Keratinocyte (primary cell): ENCODE measurements around the gene TXLNG. TPM values are rescaled to one million over a fixed set of nuclear protein-coding genes. Genes with fewer than 3 reads are reported as not detected.
"Not testable (repeated sequence)": the region's sequence is repeated elsewhere in the genome, so short reads cannot be mapped to it uniquely, and the experiment has no call there.

Experiments used
- DNase-seq: peaks from one replicate; pipeline ENCODE4 v3.0.0-alpha.2; 2011; ENCODE audit warnings: low read depth, missing footprints, low spot score
- FAIRE-seq: peaks from 2 replicates; lab custom pipeline; 2011; peaks lifted over from hg19 to GRCh38; lab: Jason Lieb, UNC
- H2AFZ ChIP-seq: 2 replicates; pipeline ENCODE4 v1.6.0; 2012; ENCODE audit warnings: low read length, control low read depth, inconsistent platforms; ENCODE audit not compliant: control insufficient read depth
- H3K27ac ChIP-seq: 2 replicates; pipeline ENCODE4 v1.5.1; 2011; ENCODE audit warnings: low read length; ENCODE audit not compliant: control insufficient read depth, insufficient read depth
- H3K27me3 ChIP-seq: 3 replicates; pipeline ENCODE4 v1.6.0; 2011; ENCODE audit warnings: low read length; ENCODE audit not compliant: control insufficient read depth, insufficient read depth; ENCODE audit errors: extremely low read depth
- H3K36me3 ChIP-seq, 2 experiments: 2 replicates in 1 of 2; 3 replicates in 1 of 2; pipeline ENCODE4 v1.5.1; 2011; ENCODE audit warnings: low read length in 2 of 2, mild to moderate bottlenecking in 1 of 2; ENCODE audit not compliant: control insufficient read depth in 2 of 2, insufficient read depth in 2 of 2; ENCODE audit errors: extremely low read depth in 1 of 2
- H3K4me1 ChIP-seq: 3 replicates; pipeline ENCODE4 v1.5.1; 2011; ENCODE audit warnings: low read length; ENCODE audit not compliant: control insufficient read depth, insufficient read depth; ENCODE audit errors: extremely low read depth
- H3K4me2 ChIP-seq: 3 replicates; pipeline ENCODE4 v1.6.0; 2011; ENCODE audit warnings: low read depth, low read length; ENCODE audit not compliant: control insufficient read depth, insufficient read depth; ENCODE audit errors: extremely low read depth
- H3K4me3 ChIP-seq, 3 experiments: fragments of 200-600 bp in 1 of 3; sonication (generic) in 1 of 3; 2 replicates in 2 of 3; 3 replicates in 1 of 3; pipeline ENCODE4 v1.5.1; 2011 to 2016; ENCODE audit warnings: low read length in 3 of 3, mild to moderate bottlenecking in 3 of 3, control low read depth in 2 of 3, inconsistent platforms in 1 of 3, low read depth in 1 of 3, mixed read lengths in 1 of 3, mixed run types in 1 of 3, moderate library complexity in 1 of 3; ENCODE audit not compliant: control insufficient read depth in 2 of 3, insufficient read depth in 2 of 3; ENCODE audit errors: extremely low read depth in 1 of 3
- H3K79me2 ChIP-seq: 2 replicates; pipeline ENCODE4 v1.6.0; 2012; ENCODE audit warnings: low read length; ENCODE audit not compliant: control insufficient read depth, insufficient read depth
- H3K9ac ChIP-seq: 3 replicates; pipeline ENCODE4 v1.6.0; 2011; ENCODE audit warnings: low read length; ENCODE audit not compliant: control insufficient read depth, insufficient read depth; ENCODE audit errors: extremely low read depth
- H3K9me1 ChIP-seq: 3 replicates; pipeline ENCODE4 v1.6.0; 2011; ENCODE audit warnings: low read length; ENCODE audit not compliant: control insufficient read depth, insufficient read depth; ENCODE audit errors: extremely low read depth
- H3K9me3 ChIP-seq: 2 replicates; pipeline ENCODE4 v1.5.1; 2012; ENCODE audit warnings: low read depth, low read length; ENCODE audit not compliant: control insufficient read depth
- H4K20me1 ChIP-seq: 3 replicates; pipeline ENCODE4 v1.6.0; 2011; ENCODE audit warnings: low read length; ENCODE audit not compliant: control insufficient read depth, insufficient read depth; ENCODE audit errors: extremely low read depth
- EZH2 ChIP-seq: IDR thresholded peaks from one replicate; pipeline ENCODE4 v1.6.1; 2012; ENCODE audit warnings: inconsistent platforms, mild to moderate bottlenecking, low read length, moderate library complexity
- dilution Hi-C: fragments of 300-500 bp; cut with MboI; formaldehyde crosslinking; loops from one replicate; pipeline ENCODE4 v1.7.0; 2020; ENCODE audit warnings: low sequenced_read_pairs; ENCODE audit not compliant: extremely low pct_ligation_motif_present
- polyA plus RNA-seq, 5 experiments: library from polyadenylated mRNA; depleted of rRNA in 3 of 5; stranded (reverse) in 3 of 5; stranded (forward) in 1 of 5; unstranded in 1 of 5; fragments of >200 nt; gene quantifications; 1 replicate in 1 of 5; 2 replicates in 3 of 5; 3 replicates in 1 of 5; pipeline versions ENCODE4 v1.2.1 to v1.2.3, GENCODE V29; 2011 to 2012; ENCODE audit warnings: missing spikeins in 2 of 5, low read depth in 1 of 5, low replicate concordance in 1 of 5
- TF ChIP-seq, protein P1 (sequence below), 3 experiments: IDR thresholded peaks in 1 of 3; conservative IDR thresholded peaks in 1 of 3; optimal IDR thresholded peaks in 1 of 3; 2 replicates in 2 of 3; 3 replicates in 1 of 3; pipeline versions ENCODE3 to v1.5.1; 2011; ENCODE audit warnings: low read length in 3 of 3, mild to moderate bottlenecking in 3 of 3, moderate library complexity in 2 of 3, control low read depth in 1 of 3, inconsistent platforms in 1 of 3; ENCODE audit not compliant: insufficient read depth in 2 of 3; ENCODE audit errors: extremely low read depth in 1 of 3

Gene TXLNG
- polyA plus RNA-seq, 1 donor (not counting 4 experiments of a cell fraction or from before 2014, with no cell fraction given): 38.5 TPM

DNA sequence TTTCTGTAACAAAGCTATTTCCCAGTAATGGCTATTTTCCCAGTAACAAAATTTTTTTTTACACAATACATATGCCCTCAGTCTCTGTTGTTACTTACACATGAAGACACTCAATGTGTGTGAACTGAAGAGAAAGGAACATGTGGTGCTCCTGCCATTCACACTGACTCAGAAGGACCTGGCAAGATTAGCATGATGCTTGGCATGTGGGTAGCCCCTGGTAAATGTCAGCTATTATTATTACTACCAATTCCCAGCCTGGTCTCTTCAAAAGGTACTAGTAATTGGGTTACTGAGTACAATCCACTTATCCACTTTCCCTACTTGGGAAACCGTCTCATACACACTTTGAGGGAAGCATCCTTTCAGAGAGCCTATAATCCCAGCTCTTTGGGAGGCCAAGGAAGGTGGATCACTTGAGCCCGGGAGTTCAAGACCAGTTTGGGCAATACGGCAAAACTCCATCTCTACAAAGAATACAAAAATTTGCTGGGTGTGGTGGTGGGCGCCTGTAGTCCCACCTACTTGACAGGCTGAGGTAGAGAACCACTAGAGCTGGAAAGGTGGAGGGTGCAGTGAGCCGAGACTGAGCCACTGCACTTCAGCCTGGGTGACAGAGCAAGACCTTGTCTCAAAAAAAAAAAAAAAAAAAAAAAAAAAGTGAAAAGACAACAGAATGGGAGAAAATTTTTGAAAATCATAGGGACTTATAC lies 69.3 kb downstream of the TXLNG start:
- TF ChIP-seq EZH2: no peak
- TF ChIP-seq, protein P1, sequence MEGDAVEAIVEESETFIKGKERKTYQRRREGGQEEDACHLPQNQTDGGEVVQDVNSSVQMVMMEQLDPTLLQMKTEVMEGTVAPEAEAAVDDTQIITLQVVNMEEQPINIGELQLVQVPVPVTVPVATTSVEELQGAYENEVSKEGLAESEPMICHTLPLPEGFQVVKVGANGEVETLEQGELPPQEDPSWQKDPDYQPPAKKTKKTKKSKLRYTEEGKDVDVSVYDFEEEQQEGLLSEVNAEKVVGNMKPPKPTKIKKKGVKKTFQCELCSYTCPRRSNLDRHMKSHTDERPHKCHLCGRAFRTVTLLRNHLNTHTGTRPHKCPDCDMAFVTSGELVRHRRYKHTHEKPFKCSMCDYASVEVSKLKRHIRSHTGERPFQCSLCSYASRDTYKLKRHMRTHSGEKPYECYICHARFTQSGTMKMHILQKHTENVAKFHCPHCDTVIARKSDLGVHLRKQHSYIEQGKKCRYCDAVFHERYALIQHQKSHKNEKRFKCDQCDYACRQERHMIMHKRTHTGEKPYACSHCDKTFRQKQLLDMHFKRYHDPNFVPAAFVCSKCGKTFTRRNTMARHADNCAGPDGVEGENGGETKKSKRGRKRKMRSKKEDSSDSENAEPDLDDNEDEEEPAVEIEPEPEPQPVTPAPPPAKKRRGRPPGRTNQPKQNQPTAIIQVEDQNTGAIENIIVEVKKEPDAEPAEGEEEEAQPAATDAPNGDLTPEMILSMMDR (optimal IDR thresholded peaks at IDR 0.05 in 1 of 3, IDR thresholded peaks at IDR 0.05 in 1 of 3, conservative IDR thresholded peaks at IDR 0.05 in 1 of 3; ENCODE audit: extremely low read depth in 1 of 3, insufficient read depth in 2 of 3, low read length in 3 of 3): no peak

DNA sequence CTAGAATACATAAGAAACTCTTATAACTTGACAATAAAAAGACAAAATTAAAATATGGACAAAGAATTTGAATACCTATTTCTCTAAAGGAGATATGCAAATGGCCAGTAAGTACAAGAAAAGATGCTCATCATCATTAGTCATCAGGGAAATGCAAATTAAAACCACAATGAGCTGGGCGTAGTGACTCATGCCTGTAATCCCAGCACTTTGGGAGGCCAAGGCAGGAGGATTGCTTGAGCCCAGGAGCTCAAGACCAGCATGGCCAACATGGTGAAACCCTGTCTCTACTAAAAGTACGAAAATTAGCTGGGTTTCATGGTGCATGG lies 69.8 kb downstream of the TXLNG start:
- FAIRE-seq, dilution Hi-C loops, H3K4me3 ChIP-seq, H3K4me1 ChIP-seq, H3K4me2 ChIP-seq, H2AFZ ChIP-seq, H3K9me1 ChIP-seq, H4K20me1 ChIP-seq, H3K27me3 ChIP-seq, DNase-seq, H3K9ac ChIP-seq, H3K9me3 ChIP-seq: not testable (repeated sequence)
- peaks cover 20% of the 10 kb centered on the region for H3K79me2 ChIP-seq
- H3K27ac ChIP-seq: peak overlapping the region; percentile 6
- peaks cover 5 to 10% of the 10 kb centered on the region in 2 experiments for H3K36me3 ChIP-seq

More for the DNA sequence above, 69.3 kb downstream of the TXLNG start:
- FAIRE-seq (no peak), DNase-seq (no peak)
- Histone ChIP-seq H3K4me1 (peaks cover 5% of the 10 kb centered on the region), H3K27ac (no peak overlapping the region), H2AFZ (no peak overlapping the region), H3K9me3 (no peaks in the 10 kb centered on the region), H4K20me1 (no peaks in the 10 kb centered on the region), H3K9ac (no peak overlapping the region), H3K9me1 (no peaks in the 10 kb centered on the region), H3K4me3 (no peak overlapping the region), H3K79me2 (peaks cover 19% of the 10 kb centered on the region), H3K36me3 (peaks cover 5 to 10% of the 10 kb centered on the region in 2 experiments), H3K27me3 (no peaks in the 10 kb centered on the region), H3K4me2 (no peak overlapping the region)
- dilution Hi-C loops: no loop called here

DNA sequence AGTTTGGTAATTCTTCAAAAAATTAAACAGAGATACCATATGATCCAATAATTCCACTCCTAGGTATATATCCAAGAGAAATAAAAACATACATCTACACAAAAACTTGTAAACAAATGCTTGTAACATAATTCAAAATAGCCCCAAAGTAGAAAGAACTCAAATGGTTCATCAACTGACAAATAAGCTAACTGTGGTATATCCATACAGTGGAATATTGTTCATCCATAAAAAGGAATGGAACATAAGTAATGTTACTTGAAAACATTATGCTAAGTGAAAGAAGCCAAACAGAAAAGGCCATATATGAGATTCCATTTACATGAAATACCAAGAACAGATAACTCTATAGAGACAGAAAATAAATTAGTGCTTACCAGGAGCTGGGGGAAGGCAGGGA lies 70.5 kb downstream of the TXLNG start:
- Histone ChIP-seq H3K27me3 (no peaks in the 10 kb centered on the region), H3K9ac (no peak overlapping the region), H3K4me1 (peaks cover 5% of the 10 kb centered on the region), H3K9me1 (no peaks in the 10 kb centered on the region), H4K20me1 (no peaks in the 10 kb centered on the region), H3K27ac (peak overlapping the region; percentile 6), H3K4me2 (no peak overlapping the region), H2AFZ (no peak overlapping the region), H3K79me2 (peaks cover 27% of the 10 kb centered on the region), H3K4me3 (no peak overlapping the region), H3K9me3 (no peaks in the 10 kb centered on the region), H3K36me3 (peaks cover 8 to 13% of the 10 kb centered on the region in 2 experiments)
- FAIRE-seq (no peak), DNase-seq (no peak)
- TF ChIP-seq EZH2: no peak
- TF ChIP-seq, protein P1 (optimal IDR thresholded peaks at IDR 0.05 in 1 of 3, IDR thresholded peaks at IDR 0.05 in 1 of 3, conservative IDR thresholded peaks at IDR 0.05 in 1 of 3; ENCODE audit: extremely low read depth in 1 of 3, insufficient read depth in 2 of 3, low read length in 3 of 3): no peak
- dilution Hi-C loops: no loop called here
